Glomerular visceral epithelial cell (primary cell): Measurements from ENCODE around the gene GRID2.
"Not testable (repeated sequence)": the region's sequence is repeated elsewhere in the genome, so short reads cannot be mapped to it uniquely, and the experiment has no call there.

ENCODE experiments used
- DNase-seq: peaks from one replicate; pipeline ENCODE4 v3.0.0-alpha.2; 2016; ENCODE audit errors: extremely low spot score

GRID2 gene

GRCh38 chr4:92305148-92305877, 1.5 kb downstream of the GRID2 start:
- DNase-seq, result peak; percentile 84

DNA sequence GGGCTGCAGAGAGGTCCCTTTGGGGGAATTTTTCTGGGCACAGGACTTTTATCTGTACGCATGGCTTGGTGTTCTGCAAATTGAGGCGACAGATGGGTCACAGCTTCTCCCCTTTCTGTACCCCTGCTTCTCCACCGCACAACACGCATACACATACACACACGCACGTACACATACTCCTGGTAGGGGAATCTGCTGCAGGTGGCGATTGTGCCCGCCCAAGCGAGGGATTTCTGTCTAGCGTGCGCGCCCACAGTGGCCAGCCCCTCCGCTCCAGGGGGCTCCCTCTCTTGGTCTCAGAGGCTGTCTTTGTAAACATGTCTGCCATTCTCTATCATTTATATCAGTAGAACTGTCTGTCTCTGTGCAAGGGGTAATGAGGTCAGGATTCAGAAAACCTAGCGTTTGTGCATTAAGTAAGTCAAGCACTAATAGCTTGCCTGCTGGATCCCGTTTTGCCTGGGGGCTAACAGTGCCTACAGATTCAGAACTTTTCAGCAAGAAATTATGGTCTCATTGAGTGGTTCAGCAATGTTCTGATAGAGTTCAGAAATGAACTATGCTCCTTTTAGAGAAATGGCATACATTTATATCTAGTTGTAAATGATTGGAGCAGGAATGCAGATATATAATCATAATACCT, 2.2 kb downstream of the GRID2 start:
- DNase-seq, result no peak

DNA sequence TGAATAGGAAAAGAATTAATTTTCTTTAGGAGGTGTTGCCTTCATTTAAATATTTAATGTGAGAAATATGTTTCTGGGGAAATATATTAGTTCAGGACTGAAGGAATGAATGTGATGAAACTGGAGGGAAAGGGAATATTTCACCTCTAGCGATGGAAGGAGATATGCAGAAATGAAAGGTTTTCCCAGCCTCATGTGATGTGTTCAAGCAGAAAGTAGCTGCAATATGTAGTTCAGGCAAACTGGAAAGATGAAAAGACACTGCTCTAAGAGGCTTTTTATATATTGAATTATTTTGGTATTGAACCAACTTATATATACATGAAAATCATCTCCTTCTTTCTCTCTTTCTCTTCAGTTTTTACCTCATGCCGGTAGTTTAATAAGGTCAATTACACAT, 3.4 kb downstream of the GRID2 start:
- DNase-seq, result no peak

DNA sequence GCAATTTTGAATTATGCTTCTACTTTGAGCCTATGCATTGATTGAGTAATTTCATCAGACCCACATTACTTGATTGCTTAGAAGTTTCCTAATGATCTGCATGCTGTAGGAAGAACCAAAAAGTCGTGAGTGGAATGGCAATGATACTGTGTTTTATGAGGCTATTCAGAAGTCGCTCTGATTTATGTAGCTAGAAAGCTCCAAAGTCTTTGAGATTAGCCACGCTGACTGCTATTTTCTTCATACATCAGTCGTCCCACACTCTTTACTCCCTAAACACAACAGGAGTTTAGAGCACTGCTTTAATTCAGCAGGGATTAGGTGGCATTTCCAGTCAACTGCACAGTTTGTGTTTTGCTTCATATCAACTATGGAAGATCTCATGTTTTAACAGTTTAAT, 4.1 kb downstream of the GRID2 start:
- DNase-seq, result no peak

- no peak for DNase-seq
Observed at GRCh38 chr4:92317047-92317446, 13.3 kb downstream of the GRID2 start.

DNA sequence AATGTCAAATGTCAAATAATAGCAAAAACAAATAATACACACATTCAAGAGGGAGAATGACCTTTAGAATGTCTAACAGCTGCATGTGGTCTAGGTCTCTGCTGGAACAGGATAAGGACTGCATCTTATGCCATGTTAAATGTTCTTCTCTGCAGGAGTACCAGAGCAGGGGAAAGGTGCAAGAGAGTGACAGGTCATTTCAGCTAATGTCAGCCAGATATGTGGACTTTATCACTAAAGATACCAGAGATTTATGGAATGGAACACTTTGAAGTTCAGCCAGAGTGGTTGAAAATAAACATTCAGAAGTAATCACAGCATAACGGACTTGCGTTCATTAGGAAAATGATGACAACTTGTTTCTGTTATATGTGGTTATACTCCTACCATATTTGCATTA, 24.3 kb downstream of the GRID2 start:
- DNase-seq, result no peak

DNA sequence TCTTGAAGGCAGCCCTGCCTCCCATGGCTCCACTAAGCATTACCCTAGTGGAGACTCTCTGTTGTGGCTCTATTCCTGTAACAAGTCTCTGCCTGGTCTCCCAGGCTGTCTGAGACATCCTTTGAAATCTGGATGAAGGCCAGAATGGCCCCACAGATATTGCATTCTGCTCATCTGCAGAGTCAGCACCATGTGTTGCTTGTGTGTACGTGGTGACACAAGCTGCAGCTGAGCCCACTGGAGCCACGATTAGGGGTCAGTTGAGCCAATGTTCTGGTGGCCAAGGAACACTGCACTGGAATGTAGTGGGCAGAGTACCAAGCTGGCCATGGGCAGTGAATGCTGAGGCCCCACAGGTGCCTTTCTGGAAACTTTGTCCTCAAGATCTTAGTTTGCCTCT, 29.2 kb downstream of the GRID2 start:
- DNase-seq, result peak; percentile 2

GRCh38 chr4:92334716-92335350, 31.1 kb downstream of the GRID2 start:
- no peak for DNase-seq

DNA sequence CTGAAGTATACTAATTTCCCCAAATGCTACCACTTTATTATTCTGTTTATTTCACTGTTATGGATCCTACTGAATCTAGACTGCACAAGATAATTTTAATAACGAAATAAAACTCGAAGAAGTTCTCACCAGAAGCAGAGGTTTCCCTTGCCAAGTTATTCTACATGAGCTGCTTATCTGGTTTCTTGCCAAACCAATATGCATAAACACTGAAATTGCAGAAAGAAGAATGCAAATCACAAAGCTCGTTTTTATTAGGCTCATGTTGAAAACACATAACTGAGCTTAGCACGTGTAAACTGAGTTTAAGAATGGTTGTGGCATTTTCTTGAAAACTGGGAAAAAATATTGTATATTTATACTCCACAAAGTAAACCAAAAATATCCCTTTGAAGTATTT, 35.9 kb downstream of the GRID2 start:
- no peak for DNase-seq

DNA sequence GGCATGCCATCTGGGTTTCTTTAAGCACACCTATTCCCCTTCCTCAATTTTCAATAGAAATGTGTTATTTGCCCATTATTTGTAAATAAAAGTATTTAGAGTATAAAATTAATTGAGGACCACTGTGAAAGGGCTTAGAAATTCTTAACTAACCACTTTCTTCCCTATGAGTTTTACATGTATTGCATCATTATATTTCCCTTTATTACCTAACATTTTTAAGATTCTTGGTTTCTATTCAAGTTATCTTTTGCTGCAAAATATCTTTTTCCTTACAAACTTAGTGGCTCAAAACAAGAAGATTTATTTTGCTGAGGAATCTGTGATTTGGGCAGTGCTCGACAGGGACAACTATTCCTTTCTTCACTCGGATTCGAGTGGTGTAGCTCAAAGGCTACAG, 40.5 kb downstream of the GRID2 start:
- no peak for DNase-seq

DNA sequence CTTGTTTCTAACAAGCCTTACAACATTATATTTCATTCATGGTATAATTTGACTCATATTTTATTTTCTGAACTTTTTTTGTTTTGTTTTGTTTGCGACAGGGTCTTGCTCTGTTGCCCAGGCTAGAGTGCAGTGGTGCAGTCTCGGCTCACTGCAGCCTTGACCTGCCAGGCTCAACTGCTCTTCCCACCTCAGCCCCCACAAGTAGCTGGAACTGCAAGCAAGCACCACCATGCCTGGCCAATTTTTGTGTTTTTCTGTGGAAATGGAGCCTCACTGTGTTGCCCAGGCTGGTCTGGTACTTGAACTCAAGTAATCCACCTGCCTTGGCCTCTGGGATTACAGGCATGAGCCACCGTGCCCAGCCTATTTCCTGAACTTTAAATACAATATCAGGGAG, 42.5 kb downstream of the GRID2 start:
- no peak for DNase-seq

GRCh38 chr4:92357966-92358365, 54.2 kb downstream of the GRID2 start:
- no peak for DNase-seq

DNA sequence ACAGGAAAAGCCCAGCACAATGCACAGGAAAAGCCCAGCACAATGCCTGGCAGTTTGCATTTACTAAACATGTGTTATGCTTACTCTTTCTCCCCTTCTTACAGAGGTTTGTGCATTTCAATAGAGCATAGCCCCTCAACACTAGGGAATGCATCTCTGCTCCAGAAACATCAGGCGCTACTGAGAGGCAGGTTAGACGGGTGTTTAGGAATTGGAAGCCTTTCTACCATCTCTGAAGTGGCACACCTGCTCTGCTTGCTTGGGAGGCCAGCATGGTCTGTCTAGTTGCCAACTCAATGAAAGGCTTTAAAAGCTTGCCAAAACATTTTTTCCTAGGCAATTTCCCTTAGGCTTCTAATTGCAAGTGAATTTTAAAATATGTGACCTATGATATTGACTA, 55.7 kb downstream of the GRID2 start:
- no peak for DNase-seq

DNA sequence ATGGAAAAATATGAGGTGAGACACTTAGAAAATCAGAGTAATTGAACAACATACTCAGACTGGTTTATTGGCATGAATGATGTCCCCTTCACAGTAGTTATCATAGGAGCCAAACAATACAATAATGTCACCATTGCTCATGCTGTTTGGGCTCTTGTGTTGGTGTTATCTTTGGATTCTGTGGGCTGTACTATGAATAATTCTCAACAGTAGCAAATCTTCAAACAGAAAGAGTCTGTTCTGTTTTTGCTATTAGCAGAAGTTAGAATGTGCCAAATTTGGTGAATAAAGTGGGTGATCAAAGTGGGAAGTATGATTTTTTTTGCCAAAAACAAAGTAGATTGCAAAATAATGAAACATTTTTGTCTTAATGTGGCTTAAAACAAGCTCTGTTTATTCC, 58.3 kb downstream of the GRID2 start:
- no peak for DNase-seq

GRCh38 chr4:92368653-92369052, 64.9 kb downstream of the GRID2 start:
- DNase-seq, result no peak

DNA sequence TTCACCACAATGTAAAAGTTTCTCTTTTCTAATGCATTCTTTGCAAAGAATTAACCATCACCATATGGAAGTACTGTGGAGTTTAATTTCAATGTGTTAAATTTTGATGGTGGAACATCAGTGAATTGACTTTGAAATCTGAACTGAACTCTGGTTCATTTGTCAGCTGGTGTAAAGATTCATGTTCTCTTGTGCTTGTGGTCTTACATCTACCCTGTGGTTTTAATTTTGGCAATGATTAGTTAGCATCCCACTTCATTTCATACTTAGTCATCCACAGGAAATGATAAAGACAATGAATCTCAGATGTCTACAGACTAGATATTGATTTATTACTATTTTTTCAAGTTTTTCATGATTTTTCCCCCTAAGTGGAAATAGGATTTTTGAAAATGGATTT, 77.8 kb downstream of the GRID2 start:
- DNase-seq, result peak; percentile 68

- peak; percentile 33 for DNase-seq
Observed at GRCh38 chr4:92382128-92382527, 78.4 kb downstream of the GRID2 start.

GRCh38 chr4:92387459-92388069, 83.8 kb downstream of the GRID2 start:
- DNase-seq, result peak; percentile 64

GRCh38 chr4:92399032-92399431, 95.3 kb downstream of the GRID2 start:
- DNase-seq, result no peak

GRCh38 chr4:92403525-92403924, 99.8 kb downstream of the GRID2 start:
- DNase-seq, result not testable (repeated sequence)

GRCh38 chr4:92406488-92406887, 102.7 kb downstream of the GRID2 start:
- DNase-seq, result no peak

- no peak for DNase-seq
Observed at GRCh38 chr4:92421920-92422319, 118.2 kb downstream of the GRID2 start.

GRCh38 chr4:92433272-92433758, 129.5 kb downstream of the GRID2 start:
- no peak for DNase-seq
